DMS114 treated with DMSO at 0.1 percent for 48 hours (cell line): ENCODE data around the gene PRXL2C.

ENCODE experiments used
- DNase-seq: peaks from one replicate; lab custom pipeline; 2025; ENCODE audit not compliant: unreplicated experiment; lab: John Stamatoyannopoulos, UW

PRXL2C gene

GRCh38 chr9:96612966-96613589, 42.0 kb downstream of the PRXL2C start:
- DNase-seq = no peak

DNA sequence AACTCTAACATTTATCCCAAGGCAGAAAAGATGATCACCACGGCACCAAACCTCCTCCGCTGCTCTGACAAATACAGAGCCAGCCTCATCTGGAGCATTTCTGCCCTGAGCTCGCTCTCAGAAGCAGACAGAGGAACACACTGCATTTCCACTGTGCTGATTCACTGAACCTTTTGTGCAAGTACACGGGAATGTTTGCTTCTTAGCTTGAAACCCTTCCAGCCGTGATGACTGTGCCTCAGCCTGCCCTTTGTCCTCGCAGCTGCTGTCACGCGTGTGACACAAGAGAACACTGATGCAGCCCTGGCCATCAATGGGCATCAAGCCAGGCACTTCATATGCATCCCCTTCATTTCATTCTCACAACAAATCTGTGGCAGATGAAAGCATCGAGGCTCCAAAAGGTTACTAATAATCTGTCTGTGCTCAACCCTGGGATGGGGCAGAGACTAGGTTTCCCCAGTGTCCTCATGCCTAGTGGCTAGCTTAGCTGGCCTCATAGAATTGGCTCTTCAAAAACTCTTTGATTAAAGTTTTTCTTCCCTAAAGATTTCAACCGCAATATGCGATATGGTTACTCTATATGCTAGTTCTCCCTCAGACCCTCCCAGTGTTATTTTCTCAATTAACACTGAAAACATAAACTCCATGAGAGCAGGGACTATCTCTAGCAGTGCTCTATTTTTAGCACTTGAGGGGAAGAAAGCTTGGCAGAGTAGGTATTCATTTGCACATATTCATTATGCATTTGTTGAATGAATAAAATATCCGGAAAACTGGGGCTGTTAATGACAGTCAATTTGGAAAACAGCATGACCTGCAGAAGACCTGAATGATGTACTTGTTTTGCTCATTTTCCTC, 42.8 kb downstream of the PRXL2C start:
- no peak for DNase-seq

GRCh38 chr9:96611302-96611701, 43.8 kb downstream of the PRXL2C start:
- no peak for DNase-seq

DNA sequence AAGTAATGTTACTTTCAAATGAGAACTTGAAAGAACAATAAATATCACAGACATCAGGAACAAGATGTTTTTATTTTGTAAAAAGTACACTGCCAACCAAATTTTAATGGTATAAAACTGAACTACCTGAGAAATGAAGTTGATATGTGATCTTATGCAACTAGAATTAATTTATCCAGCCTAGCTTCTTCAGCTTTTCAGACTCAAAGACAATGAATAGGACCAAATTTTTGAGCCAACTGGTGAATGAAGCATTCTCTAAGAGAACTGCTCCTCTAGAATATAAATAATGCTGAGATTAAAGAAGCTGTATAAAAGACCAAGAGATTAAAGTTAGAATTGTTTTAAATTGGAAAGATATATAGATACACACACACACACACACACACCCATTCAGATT, 45.4 kb downstream of the PRXL2C start:
- no peak for DNase-seq

- DNase-seq = no peak
Observed at GRCh38 chr9:96607971-96608370, 47.1 kb downstream of the PRXL2C start.

DNA sequence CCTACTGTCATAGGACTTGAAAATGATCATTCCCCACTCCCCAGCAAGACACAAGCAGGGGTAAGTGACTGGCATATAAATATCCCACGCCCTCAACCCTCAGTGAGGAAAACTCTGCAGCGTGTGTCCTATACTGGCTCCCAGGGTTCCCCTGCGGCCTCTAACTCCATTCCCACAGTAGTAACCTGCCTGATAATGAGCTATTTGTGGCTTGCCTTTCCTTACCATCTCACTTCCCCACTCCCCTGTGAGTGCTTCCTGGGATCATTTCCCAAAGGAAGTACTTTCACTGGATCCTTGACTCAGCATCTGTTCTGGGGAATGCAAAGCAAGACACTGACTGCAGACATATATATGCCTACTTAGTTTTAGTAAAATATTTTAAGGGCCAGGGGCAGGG, 49.8 kb downstream of the PRXL2C start:
- no peak for DNase-seq

GRCh38 chr9:96604004-96604319, 51.2 kb downstream of the PRXL2C start:
- no peak for DNase-seq

GRCh38 chr9:96603305-96604003, 51.7 kb downstream of the PRXL2C start:
- no peak for DNase-seq

DNA sequence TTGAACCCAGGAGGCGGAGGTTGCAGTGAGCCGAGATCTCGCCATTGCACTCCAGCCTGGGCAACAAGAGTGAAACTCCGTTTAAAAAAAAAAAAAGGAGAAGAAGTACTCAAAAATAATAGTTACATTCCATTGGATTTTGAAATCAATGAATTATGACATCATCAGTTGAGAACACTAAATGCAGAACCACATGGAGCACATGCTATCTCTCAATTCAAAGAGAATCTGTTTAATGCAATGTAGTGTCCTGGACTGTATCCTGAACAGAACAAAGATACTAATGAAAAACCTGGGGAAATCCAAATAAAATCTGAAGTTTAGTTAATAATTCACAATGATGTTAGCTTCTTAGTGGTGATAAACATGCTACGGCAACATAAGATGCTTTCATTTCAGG, 55.8 kb downstream of the PRXL2C start:
- DNase-seq = no peak

- no peak for DNase-seq
Observed at GRCh38 chr9:96596601-96597111, 58.5 kb downstream of the PRXL2C start.
